Astrocyte (in vitro differentiated cells and primary cell): ENCODE measurements around the gene IGFBPL1.

ENCODE experiments used
- CTCF ChIP-seq: IDR thresholded peaks from 2 replicates; pipeline ENCODE4 v1.5.1; 2011; ENCODE audit warnings: low read depth, mild to moderate bottlenecking, inconsistent platforms, low read length, moderate library complexity; ENCODE audit not compliant: insufficient read depth
- EZH2 ChIP-seq: IDR thresholded peaks from 2 replicates; pipeline ENCODE4 v1.6.1; 2012; ENCODE audit warnings: mild to moderate bottlenecking, low read length, inconsistent platforms; ENCODE audit not compliant: insufficient read depth

GRCh38 chr9:38421498-38422211 lies 2.6 kb downstream of the IGFBPL1 start:
- no peak for TF ChIP-seq CTCF
- TF ChIP-seq EZH2 = no peak
